Measurements from ENCODE around the gene ZBTB6.
A peak's percentile ranks its signal among the peaks of the same experiment; 100 is the strongest.

ZBTB6 gene

GRCh38 chr9:122912964-122913673 is at the start of gene ZBTB6:
Gene ZBTB6 (minus strand): TSS chr9:122913323. CDS start chr9:122912072, 1,251 bp downstream.
- peak; percentile 99 for ATAC-seq
- TF ChIP-seq ESRRG (CRISPR knock-in tag; IDR thresholded peaks at IDR 0.05) (0 out of 2 replicates have a peak, but pooled peaks have one; percentile 43), CSDC2 (CRISPR knock-in tag; IDR thresholded peaks at IDR 0.05) (no peak)

GRCh38 chr9:122961139-122961538 is 48.0 kb upstream of the ZBTB6 start:
- no peak for ATAC-seq
- no peak for TF ChIP-seq TCF4 (CRISPR knock-in tag; IDR thresholded peaks at IDR 0.05; ENCODE audit: borderline replicate concordance)
- TF ChIP-seq ZNF8 (CRISPR knock-in tag; IDR thresholded peaks at IDR 0.05) = no peak
- TF ChIP-seq ZFP30 (CRISPR knock-in tag; IDR thresholded peaks at IDR 0.05) = no peak
- no peak for TF ChIP-seq SNAI2 (CRISPR knock-in tag; IDR thresholded peaks at IDR 0.05)
- TF ChIP-seq ZFP3 (CRISPR knock-in tag; IDR thresholded peaks at IDR 0.05) = no peak
- no peak for TF ChIP-seq POU6F1 (CRISPR knock-in tag; IDR thresholded peaks at IDR 0.05; ENCODE audit: borderline replicate concordance, low read depth)
- TF ChIP-seq OSR1 (CRISPR knock-in tag; IDR thresholded peaks at IDR 0.05) = no peak
- TF ChIP-seq ZNF70 (CRISPR knock-in tag; IDR thresholded peaks at IDR 0.05) = no peak
- no peak for TF ChIP-seq RARB (CRISPR knock-in tag; IDR thresholded peaks at IDR 0.05)
- no peak for TF ChIP-seq TOX (CRISPR knock-in tag; IDR thresholded peaks at IDR 0.05; ENCODE audit: borderline replicate concordance)
- TF ChIP-seq PATZ1 (CRISPR knock-in tag; IDR thresholded peaks at IDR 0.05; ENCODE audit: borderline replicate concordance) = no peak
- TF ChIP-seq ZNF565 (CRISPR knock-in tag; conservative IDR thresholded peaks at IDR 0.05; ENCODE audit: low read depth) = no peak
- no peak for TF ChIP-seq ZC3H10 (CRISPR knock-in tag; IDR thresholded peaks at IDR 0.05)
- no peak for TF ChIP-seq TSHZ2 (CRISPR knock-in tag; IDR thresholded peaks at IDR 0.05)
- no peak for TF ChIP-seq CSRNP3 (CRISPR knock-in tag; IDR thresholded peaks at IDR 0.05)
- no peak for TF ChIP-seq ISL1 (CRISPR knock-in tag; IDR thresholded peaks at IDR 0.05)
- no peak for TF ChIP-seq CSDC2 (CRISPR knock-in tag; IDR thresholded peaks at IDR 0.05)
- no peak for TF ChIP-seq BACH2 (CRISPR knock-in tag; IDR thresholded peaks at IDR 0.05; ENCODE audit: borderline replicate concordance)
- no peak for TF ChIP-seq PPARA (CRISPR knock-in tag; IDR thresholded peaks at IDR 0.05; ENCODE audit: borderline replicate concordance)

- ATAC-seq = no peak
- TF ChIP-seq ZFP30 (CRISPR knock-in tag; IDR thresholded peaks at IDR 0.05) (no peak), ESRRG (CRISPR knock-in tag; IDR thresholded peaks at IDR 0.05) (no peak), ZNF70 (CRISPR knock-in tag; IDR thresholded peaks at IDR 0.05) (no peak), ZFP3 (CRISPR knock-in tag; IDR thresholded peaks at IDR 0.05) (no peak), GLIS3 (CRISPR knock-in tag; IDR thresholded peaks at IDR 0.05) (no peak), PATZ1 (CRISPR knock-in tag; IDR thresholded peaks at IDR 0.05; ENCODE audit: borderline replicate concordance) (no peak), CSDC2 (CRISPR knock-in tag; IDR thresholded peaks at IDR 0.05) (no peak), RARB (CRISPR knock-in tag; IDR thresholded peaks at IDR 0.05) (no peak), SNAI2 (CRISPR knock-in tag; IDR thresholded peaks at IDR 0.05) (no peak), TOX (CRISPR knock-in tag; IDR thresholded peaks at IDR 0.05; ENCODE audit: borderline replicate concordance) (no peak), ISL1 (CRISPR knock-in tag; IDR thresholded peaks at IDR 0.05) (no peak), TSHZ2 (CRISPR knock-in tag; IDR thresholded peaks at IDR 0.05) (no peak), ZNF565 (CRISPR knock-in tag; conservative IDR thresholded peaks at IDR 0.05; ENCODE audit: low read depth) (no peak), ZNF8 (CRISPR knock-in tag; IDR thresholded peaks at IDR 0.05) (no peak)
Observed at GRCh38 chr9:122955961-122956360, 42.8 kb upstream of the ZBTB6 start.

All from SK-N-SH treated with all-trans-retinoic acid at 6 μM for 48 hours (cell line).